ENCODE results near the gene CAVIN2. TPM values are rescaled to one million over a fixed set of nuclear protein-coding genes. Genes with fewer than 3 reads are reported as not detected.
A peak's percentile ranks its signal among the peaks of the same experiment; 100 is the strongest.

CAVIN2 gene
- total and polyA plus RNA-seq, 7 donors = 1.4 to 201 (median 138) TPM

- Histone ChIP-seq H3K36me3 (no peaks in the 10 kb centered on the region), H3K9me3 (no peaks in the 10 kb centered on the region), H3K4me1 (peaks cover 0 to 3% (median 0%) of the 10 kb centered on the region in 4 donors), H3K4me3 (no peak overlapping the region), H3K27ac (no peak overlapping the region), H3K27me3 (no peaks in the 10 kb centered on the region)
- WGBS, 2 donors = 88 to 93% methylated on average over 1 of the region's 1 CpG
- no peak for DNase-seq
- intact Hi-C loops (cut with DNase I) = no loop called here
- TF ChIP-seq CTCF (IDR thresholded peaks at IDR 0.05) = no peak
- no peak for TF ChIP-seq EP300 (IDR thresholded peaks at IDR 0.05)
- TF ChIP-seq POLR2AphosphoS5 (IDR thresholded peaks at IDR 0.05) = no peak
- no peak for TF ChIP-seq POLR2A (IDR thresholded peaks at IDR 0.05)
These were observed 31.9 kb downstream of the CAVIN2 start for GRCh38 chr2:191815010-191815409.

GRCh38 chr2:191813943-191814342, 32.9 kb downstream of the CAVIN2 start:
- TF ChIP-seq CTCF (IDR thresholded peaks at IDR 0.05) = no peak
- no peaks in the 10 kb centered on the region for H3K9me3 ChIP-seq
- DNase-seq = no peak
- no peak overlapping the region for H3K27ac ChIP-seq
- H3K36me3 ChIP-seq = no peaks in the 10 kb centered on the region
- no peaks in the 10 kb centered on the region for H3K27me3 ChIP-seq
- no peak overlapping the region for H3K4me3 ChIP-seq
- H3K4me1 ChIP-seq = peaks cover 0 to 3% (median 0%) of the 10 kb centered on the region in 4 donors
- intact Hi-C loops (cut with DNase I) = loop anchor here (5.0 kb wide), 1 partner anchor 257 kb away; no protein-coding TSS in a partner anchor
- 82 to 89% methylated on average over 8 of the region's 8 CpGs for WGBS, 2 donors

- H3K4me3 ChIP-seq = peak overlapping the region in 1 of 4 donors; percentile 4
- intact Hi-C loops (cut with DNase I) = loop anchor here (1.0 to 5.0 kb wide), 2 partner anchors 255 to 350 kb away; no protein-coding TSS in a partner anchor
- no peak for TF ChIP-seq EP300 (IDR thresholded peaks at IDR 0.05)
- no peak for TF ChIP-seq POLR2AphosphoS5 (IDR thresholded peaks at IDR 0.05)
- TF ChIP-seq CTCF (IDR thresholded peaks at IDR 0.05) = peak; percentile 52 to 77 (median 68)
- H3K4me1 ChIP-seq = peaks cover 0 to 3% (median 0%) of the 10 kb centered on the region in 4 donors
- no peaks in the 10 kb centered on the region for H3K36me3 ChIP-seq
- H3K9me3 ChIP-seq = no peaks in the 10 kb centered on the region
- WGBS, 2 donors = 20 to 43% methylated on average over 9 of the region's 9 CpGs
- H3K27me3 ChIP-seq = no peaks in the 10 kb centered on the region
- H3K27ac ChIP-seq = no peak overlapping the region
- DNase-seq = peak; percentile 73
These were observed 34.9 kb downstream of the CAVIN2 start for GRCh38 chr2:191811807-191812602.

- TF ChIP-seq CTCF (IDR thresholded peaks at IDR 0.05) (no peak), POLR2A (IDR thresholded peaks at IDR 0.05) (no peak), POLR2AphosphoS5 (IDR thresholded peaks at IDR 0.05) (no peak), EP300 (IDR thresholded peaks at IDR 0.05) (no peak)
- intact Hi-C loops (cut with DNase I) = no loop called here
- WGBS, 2 donors = 94 to 98% methylated on average over 1 of the region's 1 CpG
- Histone ChIP-seq H3K4me3 (no peak overlapping the region), H3K27me3 (no peaks in the 10 kb centered on the region), H3K4me1 (no peaks in the 10 kb centered on the region), H3K9me3 (no peaks in the 10 kb centered on the region), H3K27ac (no peak overlapping the region), H3K36me3 (no peaks in the 10 kb centered on the region)
- no peak for DNase-seq
These were observed 40.5 kb downstream of the CAVIN2 start for GRCh38 chr2:191806396-191806795.
